ENCODE measurements around the gene CYP26C1. TPM values are rescaled to one million over a fixed set of nuclear protein-coding genes. Genes with fewer than 3 reads are reported as not detected.
"Not testable (repeated sequence)": the region's sequence is repeated elsewhere in the genome, so short reads cannot be mapped to it uniquely, and the experiment has no call there.

CYP26C1 gene
- total RNA-seq, 1 donor from 2014 or later = 0.10 TPM

DNA sequence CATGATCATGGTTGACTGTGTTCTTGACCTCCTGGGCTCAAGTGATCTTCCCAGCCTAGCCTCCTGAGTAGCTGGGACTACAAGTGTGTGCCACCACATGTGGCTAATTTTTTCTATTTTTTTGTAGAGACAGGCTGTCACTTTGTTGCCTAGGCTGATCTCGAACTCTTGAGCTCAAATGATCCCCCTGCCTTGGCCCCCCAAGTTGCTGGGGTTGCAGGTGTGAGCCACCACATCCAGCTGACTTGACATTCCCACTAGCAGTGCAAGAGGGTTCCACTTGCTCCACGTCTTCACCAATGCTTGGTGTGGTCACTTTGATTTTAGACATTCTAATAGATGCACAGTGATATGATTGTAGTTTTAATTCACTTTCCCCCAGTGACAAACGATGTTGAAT, 38.2 kb downstream of the CYP26C1 start:
- Mint-ChIP-seq H3K4me3 (ENCODE audit: unreplicated experiment) (no peak overlapping the region), H3K27me3 (ENCODE audit: unreplicated experiment) (no peaks in the 10 kb centered on the region), H3K27ac (ENCODE audit: unreplicated experiment) (no peak overlapping the region), H3K9me3 (ENCODE audit: unreplicated experiment) (no peaks in the 10 kb centered on the region), H3K4me1 (ENCODE audit: low read depth, unreplicated experiment) (no peaks in the 10 kb centered on the region), H3K36me3 (ENCODE audit: unreplicated experiment) (no peaks in the 10 kb centered on the region)
- no peak for DNase-seq
- TF ChIP-seq CTCF (IDR thresholded peaks at IDR 0.05; ENCODE audit: partially characterized antibody, unreplicated experiment) = no peak

GRCh38 chr10:93099670-93100069, 39.1 kb downstream of the CYP26C1 start:
- TF ChIP-seq CTCF (IDR thresholded peaks at IDR 0.05; ENCODE audit: partially characterized antibody, unreplicated experiment) = no peak
- no peak overlapping the region for H3K27ac Mint-ChIP-seq (ENCODE audit: unreplicated experiment)
- H3K4me3 Mint-ChIP-seq (ENCODE audit: unreplicated experiment) = no peak overlapping the region
- H3K27me3 Mint-ChIP-seq (ENCODE audit: unreplicated experiment) = no peaks in the 10 kb centered on the region
- H3K36me3 Mint-ChIP-seq (ENCODE audit: unreplicated experiment) = no peaks in the 10 kb centered on the region
- H3K4me1 Mint-ChIP-seq (ENCODE audit: low read depth, unreplicated experiment) = no peaks in the 10 kb centered on the region
- no peak for DNase-seq
- no peaks in the 10 kb centered on the region for H3K9me3 Mint-ChIP-seq (ENCODE audit: unreplicated experiment)

DNA sequence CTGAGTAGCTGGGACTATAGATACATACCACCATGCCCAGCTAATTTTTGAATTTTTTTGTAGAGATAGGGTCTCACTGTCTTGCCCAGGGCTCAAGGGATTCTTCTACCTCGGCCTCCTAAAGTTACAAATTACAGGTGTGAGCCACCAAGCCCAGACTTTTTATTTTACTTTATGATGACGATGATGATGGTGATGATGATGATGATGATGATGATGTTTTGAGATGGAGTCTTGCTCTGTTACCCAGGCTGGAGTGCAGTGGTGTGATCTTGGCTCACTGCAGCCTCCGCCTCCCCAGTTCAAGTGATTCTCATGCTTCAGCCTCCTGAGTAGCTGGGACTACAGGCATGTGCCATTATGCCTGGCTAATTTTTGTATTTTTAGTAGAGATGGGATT, 40.5 kb downstream of the CYP26C1 start:
- H3K36me3 Mint-ChIP-seq (ENCODE audit: unreplicated experiment); H3K27me3 Mint-ChIP-seq (ENCODE audit: unreplicated experiment); H3K27ac Mint-ChIP-seq (ENCODE audit: unreplicated experiment); DNase-seq; H3K9me3 Mint-ChIP-seq (ENCODE audit: unreplicated experiment); H3K4me1 Mint-ChIP-seq (ENCODE audit: low read depth, unreplicated experiment); H3K4me3 Mint-ChIP-seq (ENCODE audit: unreplicated experiment): not testable (repeated sequence)

GRCh38 chr10:93103953-93104352, 43.4 kb downstream of the CYP26C1 start:
- no peak for DNase-seq
- no peaks in the 10 kb centered on the region for H3K36me3 Mint-ChIP-seq (ENCODE audit: unreplicated experiment)
- H3K27ac Mint-ChIP-seq (ENCODE audit: unreplicated experiment) = no peak overlapping the region
- H3K4me3 Mint-ChIP-seq (ENCODE audit: unreplicated experiment) = no peak overlapping the region
- H3K27me3 Mint-ChIP-seq (ENCODE audit: unreplicated experiment) = peaks cover 2% of the 10 kb centered on the region
- no peaks in the 10 kb centered on the region for H3K4me1 Mint-ChIP-seq (ENCODE audit: low read depth, unreplicated experiment)
- TF ChIP-seq CTCF (IDR thresholded peaks at IDR 0.05; ENCODE audit: partially characterized antibody, unreplicated experiment) = no peak
- no peaks in the 10 kb centered on the region for H3K9me3 Mint-ChIP-seq (ENCODE audit: unreplicated experiment)

- no peaks in the 10 kb centered on the region for H3K9me3 Mint-ChIP-seq (ENCODE audit: unreplicated experiment)
Measured at GRCh38 chr10:93106631-93107072, 46.1 kb downstream of the CYP26C1 start.

More at GRCh38 chr10:93106631-93107072, 46.1 kb downstream of the CYP26C1 start:
- Mint-ChIP-seq H3K27me3 (ENCODE audit: unreplicated experiment) (peaks cover 2% of the 10 kb centered on the region), H3K4me1 (ENCODE audit: low read depth, unreplicated experiment) (no peaks in the 10 kb centered on the region), H3K36me3 (ENCODE audit: unreplicated experiment) (no peaks in the 10 kb centered on the region), H3K27ac (ENCODE audit: unreplicated experiment) (no peak overlapping the region), H3K4me3 (ENCODE audit: unreplicated experiment) (no peak overlapping the region)
- no peak for TF ChIP-seq CTCF (IDR thresholded peaks at IDR 0.05; ENCODE audit: partially characterized antibody, unreplicated experiment)
- DNase-seq = no peak
